Measurements from ENCODE around the gene CPB1. TPM values are rescaled to one million over a fixed set of nuclear protein-coding genes. Genes with fewer than 3 reads are reported as not detected.

CPB1 gene
- total and polyA plus RNA-seq, 2 of the 8 experiments (the other 6 are each of a cell fraction or from before 2014, with no cell fraction given), result not detected

DNA sequence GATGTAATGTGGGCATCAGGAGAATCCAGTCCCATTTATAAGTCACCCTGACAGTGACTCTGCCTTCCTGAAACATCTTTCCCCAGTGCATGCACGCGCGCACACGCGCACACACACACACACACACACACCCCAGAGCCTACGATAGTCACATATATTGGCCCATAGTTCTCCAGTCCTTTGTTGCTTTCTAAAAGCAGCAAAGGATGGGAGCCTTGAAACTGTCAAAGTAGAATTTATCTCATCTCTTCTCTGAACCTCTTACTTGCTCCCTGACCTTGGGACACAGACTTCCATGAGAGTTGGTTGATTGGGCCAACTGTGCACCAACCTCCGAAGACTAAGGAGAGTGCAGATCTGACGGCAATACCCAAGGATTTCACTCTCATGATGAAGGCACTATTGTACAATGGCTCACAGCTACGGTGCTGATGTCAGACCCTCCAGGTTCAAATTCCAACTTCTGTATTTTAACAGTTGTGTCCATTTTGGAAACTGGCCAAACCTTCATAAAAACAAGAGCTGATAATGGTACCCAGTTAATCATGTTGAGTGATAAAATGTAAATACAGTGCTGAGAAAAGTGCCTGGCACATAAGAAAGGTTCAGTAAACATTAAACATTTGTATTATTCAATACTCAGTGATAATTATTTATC, 45.8 kb downstream of the CPB1 start:
- 87% methylated on average over 9 of the region's 9 CpGs; no CpG with 5 or more reads in 1 of the 2 experiments for WGBS, 2 experiments (ENCODE audit: extremely low coverage in 1 of 2, insufficient coverage in 1 of 2, insufficient read length in 1 of 2, insufficient replicate concordance in 2 of 2, low coverage in 1 of 2, low lambda C conversion rate in 2 of 2, missing lambda C conversion rate in 1 of 2)
- no peaks in the 10 kb centered on the region for H3K9me3 ChIP-seq (ENCODE audit: insufficient read depth in 2 of 2, low read depth in 1 of 2, low read length in 1 of 2)
- H4K91ac ChIP-seq (replicated peaks; ENCODE audit: insufficient read length, low read length), result no peak overlapping the region

More for the DNA sequence above, 45.8 kb downstream of the CPB1 start:
- no peaks in the 10 kb centered on the region for H3K27me3 ChIP-seq (replicated peaks in 1 of 4; ENCODE audit: control insufficient read depth in 3 of 4, extremely low read depth in 1 of 4, insufficient read depth in 3 of 4, low read length in 3 of 4)
- no peak overlapping the region for H2BK12ac ChIP-seq (ENCODE audit: low read depth, low read length)
- H2AFZ ChIP-seq (ENCODE audit: low read length), result no peak overlapping the region
- H2BK15ac ChIP-seq (ENCODE audit: low read length), result no peak overlapping the region
- H3K4ac ChIP-seq (replicated peaks; ENCODE audit: insufficient read length, low read depth, low read length), result no peak overlapping the region
- H2BK20ac ChIP-seq (ENCODE audit: low read length), result no peak overlapping the region
- no peaks in the 10 kb centered on the region for H4K20me1 ChIP-seq (replicated peaks in 1 of 2; ENCODE audit: control insufficient read depth in 1 of 2, insufficient read depth in 2 of 2, low read length in 2 of 2)
- H3K36me3 ChIP-seq (ENCODE audit: control insufficient read depth in 2 of 4, insufficient read depth in 4 of 4, low read length in 3 of 4), result no peaks in the 10 kb centered on the region
- H3K79me1 ChIP-seq (ENCODE audit: low read depth, low read length), result no peaks in the 10 kb centered on the region
- H3K23me2 ChIP-seq (ENCODE audit: low read depth, low read length), result no peaks in the 10 kb centered on the region
- no peak for FAIRE-seq
- H3K4me3 ChIP-seq (ENCODE audit: extremely low read depth in 1 of 4, insufficient read depth in 2 of 4, low read depth in 3 of 4, low read length in 4 of 4), result no peak overlapping the region
- no peak overlapping the region for H3K27ac ChIP-seq (ENCODE audit: low read depth, low read length)
- H2BK5ac ChIP-seq (ENCODE audit: low read depth, low read length), result no peak overlapping the region
- no peak overlapping the region for H3K56ac ChIP-seq (replicated peaks; ENCODE audit: insufficient read length, low read depth, low read length)
- H2AK5ac ChIP-seq (ENCODE audit: low read depth, low read length), result no peak overlapping the region
- no peak overlapping the region for H3K9ac ChIP-seq (replicated peaks in 1 of 4; ENCODE audit: extremely low read depth in 1 of 4, low read depth in 3 of 4, low read length in 3 of 4)
- no peak overlapping the region for H2BK120ac ChIP-seq (replicated peaks; ENCODE audit: low read depth, low read length)
- no peak overlapping the region for H4K8ac ChIP-seq (ENCODE audit: extremely low read depth, insufficient read depth, low read length)
- H3K4me2 ChIP-seq (ENCODE audit: insufficient read depth in 1 of 2, low read depth in 2 of 2, low read length in 2 of 2), result no peak overlapping the region
- no peak for DNase-seq (ENCODE audit: low read depth in 1 of 2, low spot score in 2 of 2)
- H4K5ac ChIP-seq (ENCODE audit: insufficient read length, low read depth, low read length), result no peak overlapping the region
- no peak overlapping the region for H3K14ac ChIP-seq (ENCODE audit: insufficient read length)
- no peak overlapping the region for H3K18ac ChIP-seq (ENCODE audit: extremely low read depth, low read length)
- ChIA-PET POLR2A (ENCODE audit: partially characterized antibody) (no interaction called here), CTCF (ENCODE audit: partially characterized antibody) (interaction anchor here (0.6 to 5.8 kb wide), 6 partner anchors 10 to 146 kb away, joined by 3 to 39 read pairs (median 4); no protein-coding TSS in a partner anchor)
- H3K23ac ChIP-seq (ENCODE audit: insufficient read length), result no peak overlapping the region
- no peaks in the 10 kb centered on the region for H3K79me2 ChIP-seq (ENCODE audit: control insufficient read depth in 1 of 2, insufficient read depth in 2 of 2, low read length in 2 of 2)
- H3K4me1 ChIP-seq (replicated peaks in 1 of 4; ENCODE audit: control insufficient read depth in 3 of 4, insufficient read depth in 4 of 4, low read length in 3 of 4), result no peaks in the 10 kb centered on the region
